Dermis microvascular lymphatic vessel endothelial cell (primary cell): ENCODE data around the gene PDRG1. TPM values are rescaled to one million over a fixed set of nuclear protein-coding genes. Genes with fewer than 3 reads are reported as not detected.
"Not testable (repeated sequence)": the region's sequence is repeated elsewhere in the genome, so short reads cannot be mapped to it uniquely, and the experiment has no call there.

Experiments
- DNase-seq, 2 donors: peaks; one replicate each; pipeline versions ENCODE4 v3.0.0 to v3.0.0-alpha.2; 2010; ENCODE audit warnings: low read depth in 2 of 2
- total RNA-seq: library from RNA; depleted of rRNA; stranded (reverse); fragments of >200 nt; gene quantifications from 2 replicates; pipeline ENCODE4 v1.2.1, GENCODE V29; 2014

Gene PDRG1
- total RNA-seq, 1 donor from 2014 or later: 3.2 TPM

- no peak for DNase-seq
Measured at GRCh38 chr20:31966991-31967655, 15.3 kb upstream of the PDRG1 start.

GRCh38 chr20:31963889-31964288, 12.0 kb upstream of the PDRG1 start:
- no peak for DNase-seq

- no peak for DNase-seq
Measured at GRCh38 chr20:31962761-31963160, 10.9 kb upstream of the PDRG1 start.

DNA sequence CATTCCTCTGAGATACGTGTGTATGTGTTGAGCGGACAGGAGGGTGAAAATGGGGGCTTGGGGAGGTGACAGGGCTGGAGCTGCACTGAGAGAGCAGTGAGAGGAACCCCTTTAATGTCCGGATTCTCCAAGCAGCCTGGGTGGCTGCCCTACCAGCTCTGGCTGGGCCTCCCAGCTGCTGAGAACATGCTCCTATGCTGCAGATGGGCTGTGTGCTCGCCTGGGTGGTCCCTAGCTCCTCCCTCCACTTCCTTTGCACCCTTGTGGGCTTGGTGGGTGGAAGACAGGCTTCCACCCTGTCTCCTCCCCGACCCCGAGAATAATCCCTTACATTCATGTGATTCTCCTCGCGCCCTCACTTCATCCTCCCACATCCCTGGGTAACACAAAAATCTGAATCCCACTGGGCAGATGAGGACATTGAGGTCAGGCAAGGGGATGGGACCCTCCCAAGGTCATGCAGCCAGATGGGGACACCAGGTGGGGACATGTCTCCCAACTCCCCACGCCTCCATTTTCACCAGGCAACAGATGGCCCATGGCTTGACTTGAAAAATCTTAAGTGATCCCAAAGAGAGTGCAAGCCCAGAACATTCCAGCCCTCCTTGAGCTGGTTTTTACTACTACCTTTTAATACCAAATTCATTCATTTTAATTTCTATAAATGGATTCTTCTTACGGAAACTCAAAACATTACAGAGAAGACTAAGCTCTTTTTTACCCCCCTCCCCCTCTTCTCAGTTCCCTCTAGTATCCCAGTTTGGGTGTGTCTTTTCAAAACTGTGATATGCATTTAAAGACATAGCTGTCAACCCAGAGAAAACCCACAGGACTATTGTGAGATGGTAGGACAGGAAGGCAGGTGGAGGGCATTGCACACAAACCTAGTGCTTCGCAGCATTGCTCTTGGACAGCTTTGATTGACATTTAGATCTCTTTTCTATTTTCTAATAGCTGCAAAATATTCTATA, 5.0 kb upstream of the PDRG1 start:
- no peak for DNase-seq

- DNase-seq: no peak
Measured at GRCh38 chr20:31954500-31954899, 2.7 kb upstream of the PDRG1 start.

DNA sequence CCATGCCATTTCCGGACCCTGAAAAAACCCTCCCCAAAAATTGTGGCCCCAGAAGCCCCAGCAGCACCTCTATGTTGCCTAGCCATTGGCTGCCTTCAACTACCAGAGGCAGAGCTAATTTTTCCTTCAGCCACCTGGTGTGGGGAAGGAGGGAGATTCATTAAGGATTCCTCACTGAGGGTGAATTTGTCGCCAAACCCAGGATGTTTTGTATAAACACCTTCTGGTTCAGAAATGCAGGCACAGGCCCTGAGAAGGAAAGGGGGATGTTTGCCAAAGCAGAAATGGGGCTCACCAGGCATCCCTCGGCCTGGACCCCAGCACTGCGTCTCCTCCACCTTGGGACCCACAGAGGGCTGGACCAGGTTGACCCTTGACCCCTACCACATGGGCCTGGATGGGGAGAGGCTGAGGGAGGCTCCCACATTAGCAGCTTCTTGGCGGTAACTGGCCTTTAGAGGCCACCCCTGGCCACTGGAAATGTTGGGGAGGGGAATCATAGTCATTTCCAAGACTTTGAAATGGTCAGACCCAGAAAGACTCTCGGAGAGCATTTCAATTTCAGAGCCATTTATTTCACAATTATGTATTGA, 1.8 kb upstream of the PDRG1 start:
- DNase-seq: no peak

- no peak for DNase-seq
Measured at GRCh38 chr20:31951203-31951529, 680 bp downstream of the PDRG1 start.

DNA sequence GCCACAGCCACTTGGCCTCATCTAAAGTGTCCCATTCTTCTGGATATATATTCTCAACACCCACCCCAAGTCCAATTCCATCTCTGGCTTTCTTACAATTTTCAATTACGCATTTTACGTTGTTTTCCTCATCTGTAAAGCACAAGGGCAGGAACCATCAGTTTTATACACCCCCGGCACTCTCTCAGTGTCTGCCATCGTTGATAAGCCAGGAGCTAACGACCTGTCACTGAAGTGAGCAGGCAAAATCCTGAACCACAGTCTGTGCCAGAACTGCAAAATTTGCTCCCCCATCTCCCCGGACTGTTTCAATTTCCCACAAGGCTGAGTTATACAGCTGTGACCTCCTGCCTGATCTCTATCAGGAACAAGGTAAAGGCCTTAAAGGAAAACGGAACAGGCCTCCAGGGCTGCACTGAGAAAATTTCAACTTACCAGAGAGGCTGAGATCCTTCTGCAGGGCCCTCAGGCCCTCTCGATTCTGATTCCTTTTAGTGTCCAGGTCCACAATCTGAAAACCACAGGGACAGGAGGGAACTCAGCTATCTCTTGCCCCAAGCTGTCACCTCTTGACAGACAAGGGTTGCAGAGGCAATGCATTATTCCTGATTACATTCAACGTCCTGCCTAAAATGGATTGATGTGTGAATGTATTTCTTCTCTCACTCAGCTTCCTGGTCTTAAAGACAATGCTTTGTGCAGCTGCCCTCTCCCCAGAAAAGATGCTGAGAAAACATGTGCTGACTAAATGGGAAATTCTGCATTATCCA, 1.8 kb downstream of the PDRG1 start:
- no peak for DNase-seq

DNA sequence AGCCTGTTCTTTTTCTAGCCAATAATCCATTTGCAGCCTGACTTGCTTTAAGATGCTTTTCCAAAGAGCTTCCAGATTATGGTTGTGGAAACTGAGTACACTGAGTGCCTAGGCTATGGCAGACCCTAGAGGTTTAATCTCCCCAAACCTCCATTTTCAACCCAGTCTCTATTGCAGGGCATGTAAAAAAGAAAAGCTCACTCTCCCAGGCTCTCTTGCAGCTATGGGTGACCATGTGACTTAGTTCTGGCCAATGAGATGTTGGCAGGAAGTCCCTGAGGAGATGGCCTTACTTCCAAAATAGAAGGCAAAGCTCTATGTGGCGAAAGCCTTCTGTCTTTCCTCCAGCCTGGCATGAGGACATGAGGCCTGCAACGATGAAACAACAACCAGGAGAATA, 3.8 kb downstream of the PDRG1 start:
- DNase-seq: no peak

- DNase-seq: no peak
Measured at GRCh38 chr20:31945785-31946184, 6.1 kb downstream of the PDRG1 start.

DNA sequence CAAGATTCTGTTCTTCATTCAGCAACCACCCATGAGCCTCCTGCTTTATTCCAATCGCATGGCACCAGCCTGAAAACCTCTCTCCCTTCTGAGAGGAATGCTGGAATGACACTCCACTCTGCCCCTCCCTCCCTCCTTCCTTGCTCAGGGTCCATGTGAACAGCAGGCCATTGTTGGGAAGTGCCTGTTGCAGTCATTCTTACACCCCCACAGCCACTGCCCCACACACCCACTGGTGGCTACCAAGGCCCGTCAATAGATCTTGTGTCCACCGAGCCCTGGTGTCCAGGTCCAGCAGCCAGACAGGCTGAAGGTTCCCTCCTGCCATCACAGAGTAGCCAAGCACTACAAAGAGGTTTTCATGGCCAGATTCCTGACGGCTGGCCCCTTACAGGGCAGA, 6.5 kb downstream of the PDRG1 start:
- no peak for DNase-seq

DNA sequence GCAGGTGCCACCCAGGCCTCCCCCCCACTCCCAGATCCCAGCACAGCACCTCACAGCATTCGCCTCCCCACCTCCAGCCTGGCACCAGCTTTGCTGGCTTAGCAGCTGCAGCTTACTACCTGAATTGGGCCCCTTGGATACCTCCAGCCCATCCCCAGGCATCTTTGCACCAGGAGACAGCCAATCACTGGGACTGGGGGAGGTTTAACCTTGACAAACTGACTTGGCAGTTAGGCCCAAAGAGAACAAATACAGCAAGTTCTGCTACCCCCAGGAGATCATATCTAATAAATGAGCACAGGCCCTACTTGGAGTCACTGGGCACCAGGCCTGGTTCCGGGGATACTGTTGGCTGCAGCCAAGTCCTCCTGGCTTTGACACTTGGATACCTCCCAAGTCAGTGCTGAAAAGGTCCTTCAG, 8.8 kb downstream of the PDRG1 start:
- DNase-seq: no peak

- no peak for DNase-seq
Measured at GRCh38 chr20:31939661-31940060, 12.2 kb downstream of the PDRG1 start.

GRCh38 chr20:31937820-31938219, 14.0 kb downstream of the PDRG1 start:
- no peak for DNase-seq

- DNase-seq: no peak
Measured at GRCh38 chr20:31936420-31936819, 15.4 kb downstream of the PDRG1 start.

- DNase-seq: peak in 1 of 2 donors; percentile 13
Measured at GRCh38 chr20:31934968-31935764, 16.7 kb downstream of the PDRG1 start.

DNA sequence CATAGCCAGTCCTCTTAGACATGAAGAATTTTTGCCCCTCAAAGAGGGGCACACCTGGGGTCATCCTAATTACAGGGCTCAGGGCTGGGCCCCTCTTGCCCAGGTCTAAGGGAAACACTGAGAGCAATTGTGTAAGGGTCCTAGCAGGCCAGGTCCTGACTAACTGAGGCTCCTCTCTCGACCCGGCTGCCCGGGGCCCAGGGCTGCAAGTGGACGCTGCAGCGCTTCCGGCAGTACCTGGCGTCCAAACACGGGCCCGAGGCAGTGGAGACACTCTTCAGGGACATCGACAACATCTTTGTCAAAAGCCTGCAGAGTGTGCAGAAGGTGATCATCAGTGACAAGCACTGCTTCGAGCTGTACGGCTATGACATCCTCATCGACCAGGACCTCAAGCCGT, 17.4 kb downstream of the PDRG1 start:
- DNase-seq: no peak

DNA sequence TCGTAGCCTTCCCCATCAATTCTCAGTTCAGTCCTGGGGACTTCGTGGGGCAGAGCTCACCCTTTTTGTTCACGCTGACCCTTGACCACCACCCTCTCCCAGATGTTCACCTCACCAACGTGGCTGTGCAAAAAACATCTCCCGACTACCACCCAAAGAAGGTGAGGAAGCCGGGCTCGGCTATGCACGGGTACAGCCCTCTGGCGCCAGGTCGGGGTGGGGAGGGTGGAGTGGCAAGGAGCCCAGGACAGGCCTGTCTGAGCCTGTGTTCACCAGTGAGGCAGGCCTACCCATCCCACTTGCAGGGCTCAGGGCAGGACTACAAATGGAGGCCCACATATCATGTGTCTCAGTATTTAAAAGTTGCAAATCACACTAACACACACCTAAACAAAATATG, 18.1 kb downstream of the PDRG1 start:
- DNase-seq: no peak

- DNase-seq: no peak
Measured at GRCh38 chr20:31930779-31931178, 21.1 kb downstream of the PDRG1 start.

DNA sequence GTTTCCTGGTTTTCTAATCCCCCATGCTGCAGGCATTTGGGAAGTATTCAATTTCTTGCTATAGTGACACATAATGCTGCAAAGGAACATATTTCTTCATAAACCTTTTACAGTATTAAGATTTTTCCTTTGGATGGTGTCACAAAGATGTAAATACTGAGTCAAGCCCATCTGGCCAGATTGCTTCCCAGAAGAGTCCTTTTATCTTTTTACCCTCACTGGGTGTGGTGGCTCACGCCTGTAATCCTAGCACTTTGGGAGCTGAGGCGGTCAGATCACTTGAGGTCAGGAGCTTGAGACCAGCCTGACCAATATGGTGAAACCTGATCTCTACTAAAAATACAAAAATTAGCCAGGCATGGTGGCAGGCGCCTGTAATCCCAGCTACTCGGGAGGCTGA, 22.2 kb downstream of the PDRG1 start:
- DNase-seq: not testable (repeated sequence)

DNA sequence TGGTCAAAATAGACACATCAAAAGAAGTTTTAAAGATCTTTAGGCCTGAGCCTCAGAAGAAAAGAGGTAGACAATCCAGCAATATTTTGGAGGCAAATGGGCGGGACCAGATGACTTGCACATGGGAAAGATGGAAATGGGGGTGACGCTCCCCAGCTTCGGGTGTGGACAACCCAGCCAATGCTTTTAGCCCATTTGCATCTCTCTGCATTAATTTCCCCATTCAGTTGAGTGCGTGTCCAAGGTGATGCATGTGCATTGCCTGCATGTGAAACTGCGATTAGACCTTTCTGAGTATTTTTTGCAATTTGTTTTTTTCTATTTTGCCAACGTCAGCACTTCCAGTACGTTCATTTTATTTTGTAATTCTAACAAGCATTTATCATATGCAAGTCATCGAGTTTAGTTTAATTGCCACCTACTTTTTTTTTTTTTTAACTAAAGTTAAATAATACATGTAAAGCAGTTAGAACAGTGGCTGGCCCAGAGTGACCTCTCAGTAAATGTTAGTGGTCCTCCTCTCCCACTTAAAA, 24.2 kb downstream of the PDRG1 start:
- no peak for DNase-seq
